B cell (primary cell): ENCODE results near the gene CTNNA2. TPM values are rescaled to one million over a fixed set of nuclear protein-coding genes. Genes with fewer than 3 reads are reported as not detected.

Experiments
- ATAC-seq: fragments of 200-7000 bp; cut with Tn5 transposase; one replicate; pipeline ENCODE4 v1.10.0; 2021; ENCODE audit warnings: low read depth, mild to moderate bottlenecking, moderate number of reproducible peaks, moderate library complexity
- CTCF ChIA-PET: fragments of 350-600 bp; sonication (Branson Sonifier 250); formaldehyde crosslinking; loops from one replicate; lab custom pipeline; 2021; ENCODE audit warnings: antibody characterized with exemption, inconsistent platforms; lab: Charles Lee
- POLR2A ChIA-PET: fragments of 350-600 bp; sonication (Branson Sonifier 250); formaldehyde crosslinking; loops from one replicate; lab custom pipeline; 2021; ENCODE audit warnings: antibody characterized with exemption; lab: Charles Lee
- DNase-seq: peaks from one replicate; pipeline ENCODE4 v3.0.0; 2013
- H2AFZ ChIP-seq: 2 replicates; pipeline ENCODE4 v1.6.1; 2012; ENCODE audit warnings: mild to moderate bottlenecking, low read depth, low read length; ENCODE audit not compliant: insufficient read depth, poor library complexity, severe bottlenecking
- H3K27ac ChIP-seq, 2 donors: 1 replicate in 1 of 2; 2 replicates in 1 of 2; pipeline ENCODE4 v1.5.1; 2012 to 2013; ENCODE audit warnings: low read length in 2 of 2, mild to moderate bottlenecking in 2 of 2, moderate library complexity in 1 of 2
- H3K27me3 ChIP-seq, 4 experiments: fragments of 200-600 bp in 1 of 4; sonication (generic) in 1 of 4; replicated peaks in 1 of 4; 1 replicate in 2 of 4; 2 replicates in 2 of 4; pipeline versions ENCODE4 v1.6.1 to v1.7.0; 2013 to 2016; ENCODE audit warnings: low read length in 3 of 4, mild to moderate bottlenecking in 2 of 4, mixed read lengths in 1 of 4, moderate library complexity in 1 of 4; ENCODE audit not compliant: insufficient read depth in 4 of 4, control insufficient read depth in 3 of 4; ENCODE audit errors: control extremely low read depth in 1 of 4
- H3K36me3 ChIP-seq, 2 experiments: replicated peaks in 1 of 2; 1 replicate in 1 of 2; 2 replicates in 1 of 2; pipeline versions ENCODE4 v1.6.1 to v1.7.1; 2013; ENCODE audit warnings: low read length in 1 of 2; ENCODE audit not compliant: insufficient read depth in 2 of 2, control insufficient read depth in 1 of 2; ENCODE audit errors: control extremely low read depth in 1 of 2, extremely low read depth in 1 of 2
- H3K4me1 ChIP-seq, 2 donors: fragments of 200-600 bp in 1 of 2; sonication (generic) in 1 of 2; 1 replicate in 1 of 2; 2 replicates in 1 of 2; pipeline versions ENCODE4 v1.5.1 to v1.6.1; 2013 to 2017; ENCODE audit warnings: low read length in 2 of 2; ENCODE audit not compliant: control insufficient read depth in 2 of 2, insufficient read depth in 2 of 2
- H3K4me2 ChIP-seq: replicated peaks from 2 replicates; pipeline ENCODE3; 2012; ENCODE audit warnings: mild to moderate bottlenecking, low read depth, low read length; ENCODE audit not compliant: poor library complexity, severe bottlenecking
- H3K4me3 ChIP-seq, 5 experiments: fragments of 200-600 bp in 1 of 5; sonication (generic) in 1 of 5; 1 replicate in 3 of 5; 2 replicates in 2 of 5; pipeline versions ENCODE4 v1.5.1 to v1.7.0; 2011 to 2016; ENCODE audit warnings: low read length in 4 of 5, mild to moderate bottlenecking in 4 of 5, low read depth in 2 of 5, control low read depth in 1 of 5, moderate library complexity in 1 of 5; ENCODE audit not compliant: insufficient read depth in 1 of 5; ENCODE audit errors: control extremely low read depth in 1 of 5, extremely low read depth in 1 of 5
- H3K79me2 ChIP-seq: fragments of 200-600 bp; sonication (generic); one replicate; pipeline ENCODE4 v1.6.0; 2016; ENCODE audit warnings: low read length; ENCODE audit not compliant: control insufficient read depth, insufficient read depth
- H3K9ac ChIP-seq: fragments of 200-600 bp; sonication (generic); 2 replicates; pipeline ENCODE4 v1.6.1; 2017; ENCODE audit warnings: mild to moderate bottlenecking, low read length, moderate library complexity
- H3K9me3 ChIP-seq, 3 donors: one replicate each; pipeline versions ENCODE4 v1.6.1 to v1.7.1; 2013; ENCODE audit warnings: low read length in 2 of 3; ENCODE audit not compliant: control insufficient read depth in 2 of 3, insufficient read depth in 1 of 3; ENCODE audit errors: control extremely low read depth in 1 of 3
- H4K20me1 ChIP-seq: 2 replicates; pipeline ENCODE4 v1.6.0; 2012; ENCODE audit warnings: mild to moderate bottlenecking, low read length; ENCODE audit not compliant: insufficient read depth, control insufficient read depth, poor library complexity, severe bottlenecking
- H3K27ac Mint-ChIP-seq: one replicate; pipeline ENCODE4 v1.8.0; 2021; ENCODE audit warnings: mixed read lengths
- H3K27me3 Mint-ChIP-seq: one replicate; pipeline ENCODE4 v1.8.0; 2021; ENCODE audit warnings: mixed read lengths
- H3K4me1 Mint-ChIP-seq: one replicate; pipeline ENCODE4 v1.8.0; 2021; ENCODE audit warnings: mixed read lengths
- H3K4me3 Mint-ChIP-seq: one replicate; pipeline ENCODE4 v1.8.0; 2021; ENCODE audit warnings: mixed read lengths
- H3K9me3 Mint-ChIP-seq: one replicate; pipeline ENCODE4 v1.8.0; 2022; ENCODE audit warnings: mixed read lengths; ENCODE audit not compliant: insufficient read depth
- EZH2 ChIP-seq: IDR thresholded peaks from 2 replicates; pipeline ENCODE4 v1.6.1; 2012; ENCODE audit warnings: borderline replicate concordance, low read depth, mild to moderate bottlenecking, moderate library complexity, low read length; ENCODE audit not compliant: insufficient read depth, poor library complexity, severe bottlenecking
- WGBS: methylation state at CpG from one replicate; pipeline ENCODE4 v1.1.5; 2013; ENCODE audit warnings: missing lambda C conversion rate; ENCODE audit not compliant: insufficient coverage; 5-methylcytosine and 5-hydroxymethylcytosine counted together
- intact Hi-C: fragments of 100-400 bp; cut with micrococcal nuclease; formaldehyde crosslinking; loops from one replicate; pipeline ENCODE4 v1.10.0; 2022
- polyA plus RNA-seq: library from polyadenylated mRNA; depleted of rRNA; stranded (reverse); fragments of >200 nt; gene quantifications from 2 replicates; pipeline ENCODE4 v1.2.3, GENCODE V29; 2012
- total RNA-seq, 2 donors: library from RNA; stranded (reverse); fragments of 120-200 nt in 1 of 2; gene quantifications; 1 replicate in 1 of 2; 2 replicates in 1 of 2; pipeline versions ENCODE4 v1.2.3 to v1.2.4, GENCODE V29; 2013 to 2022
- TF ChIP-seq, protein P1 (sequence below): fragments of 200-600 bp; IDR thresholded peaks from one replicate; pipeline ENCODE4 v1.8.0; 2022; ENCODE audit warnings: antibody characterized with exemption, mild to moderate bottlenecking

The CTNNA2 gene
- total and polyA plus RNA-seq, 2 donors (not counting 1 experiment from before 2014, with no cell fraction given) = not detected

- intact Hi-C loops = no loop called here
- 60% methylated on average over 1 of the region's 3 CpGs for WGBS
- Histone ChIP-seq H3K9ac (no peak overlapping the region), H3K9me3 (no peaks in the 10 kb centered on the region), H3K27ac (no peak overlapping the region), H2AFZ (no peak overlapping the region), H3K27me3 (no peaks in the 10 kb centered on the region), H4K20me1 (no peaks in the 10 kb centered on the region), H3K79me2 (no peaks in the 10 kb centered on the region), H3K4me3 (no peak overlapping the region), H3K4me2 (no peak overlapping the region), H3K4me1 (no peaks in the 10 kb centered on the region), H3K36me3 (no peaks in the 10 kb centered on the region)
- TF ChIP-seq EZH2 = no peak
- TF ChIP-seq, protein P1, sequence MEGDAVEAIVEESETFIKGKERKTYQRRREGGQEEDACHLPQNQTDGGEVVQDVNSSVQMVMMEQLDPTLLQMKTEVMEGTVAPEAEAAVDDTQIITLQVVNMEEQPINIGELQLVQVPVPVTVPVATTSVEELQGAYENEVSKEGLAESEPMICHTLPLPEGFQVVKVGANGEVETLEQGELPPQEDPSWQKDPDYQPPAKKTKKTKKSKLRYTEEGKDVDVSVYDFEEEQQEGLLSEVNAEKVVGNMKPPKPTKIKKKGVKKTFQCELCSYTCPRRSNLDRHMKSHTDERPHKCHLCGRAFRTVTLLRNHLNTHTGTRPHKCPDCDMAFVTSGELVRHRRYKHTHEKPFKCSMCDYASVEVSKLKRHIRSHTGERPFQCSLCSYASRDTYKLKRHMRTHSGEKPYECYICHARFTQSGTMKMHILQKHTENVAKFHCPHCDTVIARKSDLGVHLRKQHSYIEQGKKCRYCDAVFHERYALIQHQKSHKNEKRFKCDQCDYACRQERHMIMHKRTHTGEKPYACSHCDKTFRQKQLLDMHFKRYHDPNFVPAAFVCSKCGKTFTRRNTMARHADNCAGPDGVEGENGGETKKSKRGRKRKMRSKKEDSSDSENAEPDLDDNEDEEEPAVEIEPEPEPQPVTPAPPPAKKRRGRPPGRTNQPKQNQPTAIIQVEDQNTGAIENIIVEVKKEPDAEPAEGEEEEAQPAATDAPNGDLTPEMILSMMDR = no peak
- ATAC-seq (no peak), DNase-seq (no peak)
- Mint-ChIP-seq H3K9me3 (no peaks in the 10 kb centered on the region), H3K4me1 (no peaks in the 10 kb centered on the region), H3K27ac (no peak overlapping the region), H3K27me3 (no peaks in the 10 kb centered on the region), H3K4me3 (no peak overlapping the region)
- ChIA-PET POLR2A (no interaction called here), CTCF (no interaction called here)
Observed at GRCh38 chr2:80247339-80247738, 734.5 kb downstream of the CTNNA2 start.

- ATAC-seq = no peak
- intact Hi-C loops = no loop called here
- no peaks in the 10 kb centered on the region for H3K4me1 Mint-ChIP-seq
- Histone ChIP-seq H2AFZ (no peak overlapping the region), H3K27me3 (no peaks in the 10 kb centered on the region), H3K9ac (no peak overlapping the region), H3K9me3 (no peaks in the 10 kb centered on the region), H3K79me2 (no peaks in the 10 kb centered on the region), H3K27ac (no peak overlapping the region), H3K4me3 (no peak overlapping the region), H3K4me2 (no peak overlapping the region), H3K4me1 (no peaks in the 10 kb centered on the region), H3K36me3 (no peaks in the 10 kb centered on the region), H4K20me1 (no peaks in the 10 kb centered on the region)
- no peak for DNase-seq
- ChIA-PET POLR2A (no interaction called here), CTCF (no interaction called here)
- H3K9me3 Mint-ChIP-seq = no peaks in the 10 kb centered on the region
- H3K27ac Mint-ChIP-seq = no peak overlapping the region
- H3K27me3 Mint-ChIP-seq = no peaks in the 10 kb centered on the region
- WGBS = 80% methylated on average over 3 of the region's 3 CpGs
- TF ChIP-seq, protein P1 = no peak
- TF ChIP-seq EZH2 = no peak
- no peak overlapping the region for H3K4me3 Mint-ChIP-seq
Observed at GRCh38 chr2:80248146-80248545, 735.3 kb downstream of the CTNNA2 start.
